ENCODE results near the gene SLC26A3.

- TF ChIP-seq EGR1 (IDR thresholded peaks at IDR 0.05; ENCODE audit: low read depth in 2 of 2) (no peak), CTCF (IDR thresholded peaks at IDR 0.05; ENCODE audit: low read depth, low read length, missing input control) (no peak), SP1 (IDR thresholded peaks at IDR 0.05) (no peak), REST (IDR thresholded peaks at IDR 0.05) (no peak), YY1 (IDR thresholded peaks at IDR 0.05) (no peak), FOXA1 (IDR thresholded peaks at IDR 0.05) (no peak), ZBTB33 (IDR thresholded peaks at IDR 0.05) (no peak), MAX (IDR thresholded peaks at IDR 0.05) (no peak), TAF1 (conservative IDR thresholded peaks at IDR 0.05) (no peak), ATF3 (IDR thresholded peaks at IDR 0.05) (no peak), RAD21 (IDR thresholded peaks at IDR 0.05) (no peak)
These were observed 25.5 kb upstream of the SLC26A3 start for GRCh38 chr7:107828540-107828939.
